ENCODE results near the gene MAD2L1BP. TPM values are rescaled to one million over a fixed set of nuclear protein-coding genes. Genes with fewer than 3 reads are reported as not detected.
A peak's percentile ranks its signal among the peaks of the same experiment; 100 is the strongest.

MAD2L1BP gene
- total RNA-seq, 2 donors from 2014 or later: 44.4 to 44.7 TPM

DNA sequence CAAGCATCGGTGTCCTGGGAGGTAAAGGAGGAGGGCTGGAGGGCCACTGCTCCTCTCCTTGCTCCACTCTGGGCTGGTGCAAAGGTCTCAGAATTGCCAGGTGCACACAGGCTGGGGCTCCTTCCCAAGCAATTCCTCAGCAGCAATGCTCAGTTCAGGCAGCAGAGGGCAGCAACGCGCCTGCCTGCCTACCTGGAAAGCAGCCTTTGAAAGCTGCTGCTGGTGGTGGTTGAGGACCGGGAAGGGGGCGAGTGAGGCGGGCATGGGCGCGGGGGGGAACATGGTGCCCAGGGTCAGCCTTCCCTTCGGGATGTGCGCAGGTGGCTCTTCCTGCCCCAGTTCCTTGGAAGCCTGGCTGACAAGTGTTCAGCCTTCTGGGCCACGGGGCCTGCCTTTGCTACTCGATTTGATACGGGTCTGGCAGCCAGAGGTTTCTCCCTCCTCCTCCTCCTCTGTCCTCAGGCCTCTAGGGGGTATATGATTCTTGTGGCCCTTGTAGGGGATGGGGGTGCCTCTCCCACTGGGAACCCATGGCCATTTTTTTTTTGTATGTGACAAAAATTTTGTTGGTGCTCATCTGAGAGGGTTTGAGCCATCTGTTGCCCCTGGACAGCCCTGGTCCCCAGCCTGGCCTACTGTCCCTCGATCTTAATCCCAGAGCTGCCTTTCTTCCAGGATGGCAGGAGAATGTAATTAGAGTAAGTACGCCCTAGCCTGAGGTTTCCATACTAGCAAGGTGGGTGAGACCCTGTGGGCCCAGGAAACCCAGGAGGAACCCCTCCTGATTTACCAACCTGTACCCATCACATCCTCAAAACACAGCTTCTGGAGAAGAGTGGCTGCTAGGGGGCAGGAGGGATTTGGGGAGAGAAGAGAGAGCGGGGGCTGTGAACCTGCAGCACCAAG is 31.9 kb downstream of the MAD2L1BP start:
- H3K4me3 Mint-ChIP-seq: peak overlapping the region; percentile 75
- peaks cover 23% of the 10 kb centered on the region for H3K4me1 Mint-ChIP-seq
- peak overlapping the region; percentile 98 for H3K27ac Mint-ChIP-seq
- H3K36me3 Mint-ChIP-seq (ENCODE audit: low read depth): peaks cover 36% of the 10 kb centered on the region
- peak; percentile 39 for ATAC-seq (replicated peaks)
- no peaks in the 10 kb centered on the region for H3K9me3 Mint-ChIP-seq
- no peaks in the 10 kb centered on the region for H3K27me3 Mint-ChIP-seq

DNA sequence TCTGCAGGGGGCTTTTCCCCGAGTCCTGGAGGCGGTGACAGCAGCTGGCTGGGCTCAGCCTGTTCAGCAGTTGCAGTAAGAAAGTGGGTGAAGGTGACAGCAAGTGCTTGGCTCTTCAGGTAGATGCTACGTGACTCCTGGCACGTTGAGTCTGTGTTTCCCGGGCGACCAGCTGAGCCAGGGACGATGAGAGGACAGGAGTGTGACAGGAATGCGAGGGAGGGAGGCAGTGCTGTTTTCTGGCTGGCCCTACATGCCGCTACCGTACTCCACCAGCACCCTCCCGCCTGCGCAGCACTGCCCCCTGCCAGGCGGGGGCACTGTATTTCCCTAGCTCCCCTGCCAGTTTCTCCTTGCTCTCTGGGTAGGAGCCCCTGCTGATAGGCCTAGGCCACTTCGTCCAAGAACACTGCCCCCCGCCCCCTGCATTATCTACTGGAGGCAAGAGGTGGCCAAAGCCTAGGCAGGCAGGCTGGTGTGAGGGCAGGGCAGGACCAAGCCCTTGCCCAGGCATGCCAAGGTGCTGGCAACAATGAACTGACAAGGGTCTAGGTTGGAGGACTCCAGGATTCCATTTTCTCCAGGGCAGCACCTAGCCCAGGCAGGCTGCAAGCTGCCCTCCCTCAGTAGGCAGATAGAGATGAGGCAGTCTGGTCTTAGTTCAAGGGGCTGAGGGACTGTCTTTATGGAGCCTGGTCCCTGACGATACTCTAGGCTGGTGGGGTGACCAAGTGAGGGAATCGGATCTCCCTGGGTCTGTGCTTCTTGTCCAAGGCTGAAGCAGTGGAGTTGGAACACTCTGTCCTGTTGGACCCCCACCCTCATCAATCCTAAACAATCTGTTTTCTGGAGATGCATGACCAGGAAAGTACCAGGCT is 32.8 kb downstream of the MAD2L1BP start:
- Mint-ChIP-seq H3K4me1 (peaks cover 23% of the 10 kb centered on the region), H3K27ac (peak overlapping the region; percentile 98), H3K4me3 (peak overlapping the region; percentile 75), H3K9me3 (no peaks in the 10 kb centered on the region), H3K27me3 (no peaks in the 10 kb centered on the region), H3K36me3 (ENCODE audit: low read depth) (peaks cover 45% of the 10 kb centered on the region)
- ATAC-seq (replicated peaks): peak; percentile 69

DNA sequence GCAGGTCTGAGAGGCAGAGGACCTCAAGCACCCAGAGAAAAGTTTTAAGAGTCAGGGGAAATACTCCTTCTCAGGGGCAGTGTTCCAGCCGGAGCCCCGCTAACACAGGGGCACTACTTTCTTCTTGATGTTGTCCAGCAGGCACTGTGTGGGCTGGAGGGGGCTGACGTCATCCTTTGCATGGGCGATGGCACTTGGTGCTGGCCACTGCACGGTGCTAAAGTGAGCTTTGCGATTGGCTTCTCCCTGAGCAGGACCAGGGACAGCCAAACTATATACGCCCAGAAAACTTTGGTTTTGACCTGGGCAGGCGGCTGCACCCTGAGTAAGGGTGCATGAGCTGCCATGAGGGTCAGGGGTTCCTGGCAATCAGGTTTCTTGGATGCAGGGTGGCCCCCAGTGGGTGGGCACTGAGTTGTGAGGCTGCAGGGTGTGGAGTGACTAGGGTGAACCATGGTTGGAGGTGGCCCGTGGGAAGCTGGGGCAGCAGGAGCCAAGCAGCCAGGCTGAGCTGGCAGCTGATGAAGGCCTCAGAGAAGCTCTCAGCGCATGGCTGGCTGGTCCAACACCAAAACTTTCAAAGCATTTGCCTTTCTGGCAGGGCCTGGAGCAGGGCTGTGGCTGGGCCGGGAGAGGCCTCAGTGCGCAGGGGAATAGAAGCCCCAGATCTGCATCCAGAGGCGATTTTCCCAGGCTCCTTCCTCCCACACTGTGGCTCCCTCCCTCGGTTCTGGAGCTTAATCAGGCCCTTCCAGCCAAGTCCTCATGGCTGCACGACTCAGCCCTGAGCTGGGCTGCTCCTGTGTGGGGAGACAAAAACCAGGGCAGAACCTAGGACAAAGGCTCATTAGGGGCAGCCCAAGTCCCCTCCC is 33.6 kb downstream of the MAD2L1BP start:
- Mint-ChIP-seq H3K4me3 (peak overlapping the region; percentile 75), H3K36me3 (ENCODE audit: low read depth) (peaks cover 53% of the 10 kb centered on the region)
- peak; percentile 24 for ATAC-seq (replicated peaks)

GRCh38 chr6:43669922-43670622 is 34.4 kb downstream of the MAD2L1BP start:
- peaks cover 23% of the 10 kb centered on the region for H3K4me1 Mint-ChIP-seq
- H3K4me3 Mint-ChIP-seq: peak overlapping the region; percentile 75
- peaks cover 61% of the 10 kb centered on the region for H3K36me3 Mint-ChIP-seq (ENCODE audit: low read depth)
- ATAC-seq (replicated peaks): peak; percentile 85
- peak overlapping the region; percentile 98 for H3K27ac Mint-ChIP-seq
- H3K9me3 Mint-ChIP-seq: no peaks in the 10 kb centered on the region
- no peaks in the 10 kb centered on the region for H3K27me3 Mint-ChIP-seq

More for the DNA sequence above, 33.6 kb downstream of the MAD2L1BP start:
- Mint-ChIP-seq H3K27ac (peak overlapping the region; percentile 98), H3K4me1 (peaks cover 23% of the 10 kb centered on the region), H3K9me3 (no peaks in the 10 kb centered on the region), H3K27me3 (no peaks in the 10 kb centered on the region)

DNA sequence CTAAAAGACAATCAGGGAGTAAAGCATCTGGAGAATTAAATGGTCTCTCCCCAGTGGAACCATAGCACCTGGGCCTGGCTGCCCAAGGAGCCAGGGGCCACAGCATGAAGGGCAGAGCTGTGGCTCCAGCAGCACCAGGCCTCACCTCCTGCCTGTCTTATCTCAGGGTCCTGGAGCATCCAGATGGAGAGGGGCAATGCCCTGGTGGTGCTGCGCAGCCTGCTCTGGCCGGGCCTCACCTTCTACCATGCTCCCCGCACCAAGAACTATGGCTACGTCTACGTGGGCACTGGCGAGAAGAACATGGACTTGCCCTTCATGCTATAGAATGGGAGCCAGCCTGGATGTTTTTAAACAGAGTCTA is 35.0 kb downstream of the MAD2L1BP start:
- H3K27ac Mint-ChIP-seq: peak overlapping the region; percentile 98
- no peaks in the 10 kb centered on the region for H3K27me3 Mint-ChIP-seq
- ATAC-seq (replicated peaks): no peak
- H3K36me3 Mint-ChIP-seq (ENCODE audit: low read depth): peaks cover 66% of the 10 kb centered on the region
- H3K9me3 Mint-ChIP-seq: no peaks in the 10 kb centered on the region
- peak overlapping the region; percentile 75 for H3K4me3 Mint-ChIP-seq
- H3K4me1 Mint-ChIP-seq: peaks cover 23% of the 10 kb centered on the region

DNA sequence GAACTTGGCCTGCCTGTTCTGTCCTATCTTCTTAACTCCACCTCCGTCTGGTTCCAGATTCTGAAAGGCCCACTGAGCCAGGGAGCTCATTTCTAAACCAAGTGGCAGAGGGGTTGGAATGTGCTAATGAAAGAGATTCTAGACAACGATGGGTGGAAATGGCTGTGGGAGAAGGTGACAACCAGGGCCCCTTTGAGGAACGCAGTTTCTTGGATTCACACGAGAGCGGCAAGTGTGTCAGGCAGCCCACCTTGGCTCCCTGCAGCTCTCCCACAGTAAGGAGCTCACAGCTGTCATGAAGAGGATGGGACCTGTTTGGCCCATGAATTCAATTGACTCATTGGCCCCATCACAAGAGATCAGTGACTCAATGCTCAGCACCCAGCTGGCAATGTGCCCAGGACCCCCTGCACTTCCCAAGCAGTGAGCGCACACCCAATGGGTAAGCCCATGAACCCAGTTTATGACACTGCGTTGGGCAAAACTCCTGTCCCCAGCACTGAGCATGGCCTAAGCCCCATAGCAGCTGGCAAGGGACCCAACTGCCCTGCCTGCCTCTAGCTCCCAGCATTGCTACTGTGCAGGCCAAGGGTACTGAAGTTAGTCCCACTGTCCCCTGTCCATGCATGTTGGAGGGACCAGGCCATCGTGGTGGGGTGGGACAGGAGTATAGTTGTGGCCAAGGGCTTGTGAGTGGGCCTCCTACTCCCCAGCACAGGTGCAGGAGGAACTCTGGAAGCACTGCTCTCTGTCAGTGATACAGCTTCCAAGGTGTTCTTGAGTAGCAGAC is 35.6 kb downstream of the MAD2L1BP start:
- Mint-ChIP-seq H3K4me3 (no peak overlapping the region), H3K36me3 (ENCODE audit: low read depth) (peaks cover 72% of the 10 kb centered on the region), H3K27me3 (no peaks in the 10 kb centered on the region), H3K4me1 (peaks cover 23% of the 10 kb centered on the region), H3K9me3 (no peaks in the 10 kb centered on the region), H3K27ac (peak overlapping the region; percentile 98)
- no peak for ATAC-seq (replicated peaks)

DNA sequence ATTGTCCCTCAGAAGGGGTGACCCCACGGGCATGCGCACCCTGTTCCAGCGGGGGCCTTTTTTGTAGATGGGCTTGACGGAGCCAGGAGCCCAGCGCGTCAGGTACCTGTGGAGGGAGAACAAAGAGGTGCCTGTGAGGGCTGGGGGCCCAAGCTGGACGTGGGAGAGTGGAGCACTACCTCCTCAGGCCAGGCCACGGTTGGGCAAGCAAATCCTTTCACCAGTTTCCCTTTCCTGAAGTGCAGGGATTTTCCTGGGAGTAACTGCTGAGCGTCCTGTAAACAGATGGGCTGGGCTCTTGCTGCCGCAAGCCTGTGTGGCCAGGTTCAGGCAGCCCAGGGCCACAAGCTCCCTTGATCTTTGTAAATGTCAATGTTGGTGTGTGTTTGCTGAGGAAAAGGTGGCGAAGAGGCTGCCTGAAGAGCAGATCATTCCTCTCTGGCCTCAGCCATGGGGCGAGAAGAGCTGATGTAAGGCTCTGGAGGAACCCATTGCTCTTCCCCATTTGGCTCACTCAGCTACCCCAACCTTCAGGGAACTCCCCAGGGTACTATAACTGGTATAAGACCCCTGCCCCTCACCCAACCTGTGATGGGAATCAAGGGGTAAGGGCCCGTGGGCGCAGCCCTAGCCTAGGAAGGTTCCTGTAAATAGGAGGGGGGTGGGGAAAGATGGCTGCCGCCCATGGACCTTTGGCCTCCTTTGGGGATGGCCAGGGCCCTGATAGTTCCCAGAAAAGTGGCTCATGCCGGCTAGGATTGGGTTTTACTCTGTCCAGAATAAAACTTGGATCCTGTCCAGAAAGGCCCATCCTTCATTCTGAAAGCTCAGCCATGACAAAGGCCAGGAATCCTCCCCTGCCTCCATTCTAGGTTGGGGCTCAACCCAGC is 36.4 kb downstream of the MAD2L1BP start:
- Mint-ChIP-seq H3K27ac (peak overlapping the region; percentile 58), H3K4me1 (peaks cover 23% of the 10 kb centered on the region), H3K36me3 (ENCODE audit: low read depth) (peaks cover 79% of the 10 kb centered on the region), H3K27me3 (no peaks in the 10 kb centered on the region), H3K9me3 (no peaks in the 10 kb centered on the region), H3K4me3 (no peak overlapping the region)
- no peak for ATAC-seq (replicated peaks)

DNA sequence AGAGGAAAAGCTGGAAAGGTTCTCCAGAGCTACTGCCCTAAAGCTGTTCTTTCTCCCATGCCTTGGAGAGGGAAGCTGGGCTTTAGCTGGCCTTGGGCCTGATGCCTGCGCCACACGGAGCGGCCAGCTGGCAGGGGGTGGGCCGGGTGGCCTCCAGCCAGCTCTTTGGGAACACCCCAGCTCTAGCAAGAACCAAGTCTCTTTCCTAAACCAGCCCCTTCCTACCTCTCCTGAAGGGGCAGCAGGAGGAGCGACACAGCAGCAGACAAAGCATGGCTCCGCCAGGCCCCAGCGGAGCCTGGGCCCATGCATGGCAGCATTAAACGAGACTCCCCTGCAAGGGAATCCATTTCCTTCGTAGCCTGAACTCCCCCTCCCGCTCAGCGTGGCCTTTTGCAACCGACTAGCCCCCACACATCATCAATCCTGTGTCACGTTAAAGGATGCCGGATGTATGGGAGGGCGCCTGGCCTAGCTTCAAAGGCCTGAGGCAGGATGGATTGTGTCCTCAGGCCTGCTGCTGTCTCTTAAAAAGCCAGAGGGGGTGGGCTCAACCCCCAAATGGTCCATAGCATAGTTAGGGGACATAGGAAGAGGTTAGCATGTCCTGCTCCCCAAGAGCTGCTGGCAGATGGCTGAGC is 37.9 kb downstream of the MAD2L1BP start:
- H3K9me3 Mint-ChIP-seq: no peaks in the 10 kb centered on the region
- no peak for ATAC-seq (replicated peaks)
- no peaks in the 10 kb centered on the region for H3K27me3 Mint-ChIP-seq
- peaks cover 9% of the 10 kb centered on the region for H3K4me1 Mint-ChIP-seq
- H3K27ac Mint-ChIP-seq: no peak overlapping the region
- H3K36me3 Mint-ChIP-seq (ENCODE audit: low read depth): peaks cover 82% of the 10 kb centered on the region
- H3K4me3 Mint-ChIP-seq: no peak overlapping the region

GRCh38 chr6:43674291-43674690 is 38.7 kb downstream of the MAD2L1BP start:
- no peak overlapping the region for H3K4me3 Mint-ChIP-seq
- no peaks in the 10 kb centered on the region for H3K27me3 Mint-ChIP-seq
- H3K9me3 Mint-ChIP-seq: no peaks in the 10 kb centered on the region
- H3K36me3 Mint-ChIP-seq (ENCODE audit: low read depth): peaks cover 89% of the 10 kb centered on the region
- no peak overlapping the region for H3K27ac Mint-ChIP-seq
- no peak for ATAC-seq (replicated peaks)
- H3K4me1 Mint-ChIP-seq: peaks cover 8% of the 10 kb centered on the region

GRCh38 chr6:43674921-43675320 is 39.3 kb downstream of the MAD2L1BP start:
- Mint-ChIP-seq H3K27me3 (no peaks in the 10 kb centered on the region), H3K4me3 (no peak overlapping the region), H3K27ac (peak overlapping the region; percentile 54), H3K36me3 (ENCODE audit: low read depth) (peaks cover 94% of the 10 kb centered on the region), H3K9me3 (no peaks in the 10 kb centered on the region), H3K4me1 (peaks cover 8% of the 10 kb centered on the region)
- ATAC-seq (replicated peaks): no peak

DNA sequence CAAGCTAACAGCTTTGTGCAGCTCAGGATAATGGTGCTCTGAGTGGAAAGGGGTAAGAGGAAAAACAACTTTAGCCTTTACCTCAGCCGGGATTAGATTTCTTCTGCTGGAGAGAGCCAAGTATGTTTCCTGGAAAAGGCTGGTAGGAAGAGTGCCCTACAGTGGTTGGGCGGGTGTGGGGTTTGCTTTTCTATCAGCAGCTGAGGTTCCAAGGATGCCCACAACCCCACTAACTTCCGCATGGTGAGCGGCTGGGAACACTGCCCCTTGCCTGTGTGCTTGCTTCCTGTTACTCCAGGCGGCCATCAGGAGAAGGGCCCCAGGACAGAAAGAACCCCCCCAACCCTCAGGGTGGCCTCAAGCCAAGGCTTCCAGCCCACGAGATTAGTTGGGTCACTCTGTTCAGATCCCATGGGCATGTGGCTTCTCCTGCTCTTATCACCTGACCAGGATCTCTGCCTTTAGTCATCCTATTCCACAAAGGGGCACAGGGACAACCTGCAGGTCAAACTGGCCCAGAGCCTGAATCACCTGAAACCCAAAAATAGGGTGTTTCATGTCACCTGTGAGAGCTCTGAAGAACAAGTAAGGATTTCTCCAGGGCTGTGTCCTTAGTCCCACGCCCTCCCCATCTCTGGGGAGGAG is 41.4 kb downstream of the MAD2L1BP start:
- no peak overlapping the region for H3K4me3 Mint-ChIP-seq
- H3K27me3 Mint-ChIP-seq: no peaks in the 10 kb centered on the region
- H3K4me1 Mint-ChIP-seq: no peaks in the 10 kb centered on the region
- peaks cover 94% of the 10 kb centered on the region for H3K36me3 Mint-ChIP-seq (ENCODE audit: low read depth)
- H3K9me3 Mint-ChIP-seq: no peaks in the 10 kb centered on the region
- H3K27ac Mint-ChIP-seq: no peak overlapping the region
- no peak for ATAC-seq (replicated peaks)

Data from activated T-helper 17 cell treated with anti-CD3 and anti-CD28 coated beads, Interleukin-2, amount 50 U/mL, for 72 hours (primary cell).